NCI-H187 (cell line): Measurements from ENCODE around the gene MORF4L1.
"Not testable (repeated sequence)": the region's sequence is repeated elsewhere in the genome, so short reads cannot be mapped to it uniquely, and the experiment has no call there.

ENCODE experiments used
- DNase-seq, 2 experiments: peaks; one replicate each; lab custom pipeline; 2025; lab: John Stamatoyannopoulos, UW

MORF4L1 gene, protein sequence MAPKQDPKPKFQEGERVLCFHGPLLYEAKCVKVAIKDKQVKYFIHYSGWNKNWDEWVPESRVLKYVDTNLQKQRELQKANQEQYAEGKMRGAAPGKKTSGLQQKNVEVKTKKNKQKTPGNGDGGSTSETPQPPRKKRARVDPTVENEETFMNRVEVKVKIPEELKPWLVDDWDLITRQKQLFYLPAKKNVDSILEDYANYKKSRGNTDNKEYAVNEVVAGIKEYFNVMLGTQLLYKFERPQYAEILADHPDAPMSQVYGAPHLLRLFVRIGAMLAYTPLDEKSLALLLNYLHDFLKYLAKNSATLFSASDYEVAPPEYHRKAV

DNA sequence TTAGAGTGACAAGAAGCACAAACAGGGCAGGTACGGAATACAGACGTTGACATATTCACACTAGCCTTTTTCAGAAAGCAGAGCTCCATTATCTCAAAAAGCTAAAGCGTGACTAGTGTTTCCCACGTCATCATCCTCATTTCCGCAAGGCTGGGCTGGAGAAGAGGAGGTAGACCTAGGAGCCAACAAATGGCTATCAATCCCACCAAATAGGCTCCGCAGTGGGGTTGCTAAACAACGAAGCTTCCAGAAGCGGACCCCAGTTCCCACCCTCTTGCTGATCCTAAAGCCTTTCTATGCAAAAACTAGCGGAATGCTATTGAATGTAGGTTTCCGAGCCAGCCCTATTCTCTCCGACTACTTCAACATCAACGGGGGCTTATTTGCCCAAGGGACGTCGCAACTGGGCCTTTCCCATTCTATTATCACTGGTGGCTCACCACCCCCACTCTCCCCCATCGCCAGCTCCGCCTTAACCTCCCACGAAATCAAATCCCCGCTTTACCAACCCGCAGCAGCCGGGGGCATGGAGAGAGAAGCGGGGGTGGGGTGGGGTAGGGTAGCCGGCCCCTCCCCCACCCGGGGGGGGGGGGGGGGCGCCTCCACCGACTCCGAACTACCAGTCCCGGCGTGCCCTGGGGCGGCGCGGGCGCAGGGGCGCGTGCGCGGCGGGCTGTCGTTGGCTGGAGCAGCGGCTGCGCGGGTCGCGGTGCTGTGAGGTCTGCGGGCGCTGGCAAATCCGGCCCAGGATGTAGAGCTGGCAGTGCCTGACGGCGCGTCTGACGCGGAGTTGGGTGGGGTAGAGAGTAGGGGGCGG lies at the start of gene MORF4L1:
Gene MORF4L1, plus strand, starts transcription at position 736 of the 817 bp plus-strand sequence. CDS start 128 bp downstream, outside the sequence.
- peak; percentile 56 to 84 for DNase-seq

DNA sequence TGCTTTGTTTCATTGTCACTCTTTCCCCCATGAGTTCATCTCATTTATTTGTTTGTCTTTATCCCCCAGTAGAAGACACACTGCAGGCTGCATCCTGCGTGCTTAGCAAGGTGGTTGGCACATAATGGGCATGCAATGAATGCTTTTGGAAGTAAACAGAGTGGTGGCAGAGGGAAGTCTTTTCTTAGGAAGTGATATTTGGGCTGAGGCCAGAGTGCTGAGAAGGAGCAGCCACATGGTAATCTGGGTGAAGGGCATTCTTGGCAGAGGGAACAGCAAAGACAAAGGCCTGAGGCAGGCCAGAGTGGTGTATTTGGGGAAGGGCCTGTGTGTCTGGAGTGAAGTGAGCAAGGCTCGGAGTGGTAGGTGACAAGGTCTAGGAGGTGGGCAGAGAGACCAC lies 43.8 kb upstream of the MORF4L1 start:
- DNase-seq = no peak

DNA sequence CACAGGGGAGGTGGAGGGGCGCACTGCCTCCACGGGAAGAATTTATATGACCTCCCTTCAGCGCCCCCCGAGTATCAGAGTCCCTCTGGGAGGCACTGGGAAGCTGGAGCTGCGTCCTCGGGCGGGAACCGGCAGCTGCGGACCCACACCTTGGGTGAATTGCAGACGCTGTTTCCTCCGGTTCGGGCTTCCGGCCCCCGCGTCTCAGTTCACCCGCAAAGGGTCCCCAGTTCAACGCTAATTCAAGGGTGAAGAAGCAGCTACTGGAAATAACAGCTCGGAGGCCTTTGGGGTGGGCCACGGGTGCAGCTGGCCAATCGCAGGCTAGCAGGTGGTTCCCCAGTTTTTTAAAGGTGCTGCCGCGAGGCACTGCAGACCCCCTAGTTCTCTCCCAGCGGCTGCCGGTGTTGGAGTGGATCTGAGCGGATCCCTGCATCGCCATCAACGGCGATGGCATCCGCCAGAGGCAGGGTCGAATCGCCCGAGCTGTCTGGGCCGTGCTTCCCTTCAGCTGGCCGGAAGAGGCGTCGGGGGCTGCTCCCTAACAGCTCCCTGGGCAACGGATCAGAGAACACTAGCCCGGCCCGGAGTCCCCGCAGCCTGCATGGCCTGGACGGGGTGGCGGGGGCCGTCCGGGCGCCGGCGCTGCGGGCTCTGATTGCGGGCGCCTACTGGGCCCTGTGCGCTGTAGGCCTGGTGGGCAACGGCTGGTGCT lies 42.0 kb upstream of the MORF4L1 start:
- DNase-seq = no peak

DNA sequence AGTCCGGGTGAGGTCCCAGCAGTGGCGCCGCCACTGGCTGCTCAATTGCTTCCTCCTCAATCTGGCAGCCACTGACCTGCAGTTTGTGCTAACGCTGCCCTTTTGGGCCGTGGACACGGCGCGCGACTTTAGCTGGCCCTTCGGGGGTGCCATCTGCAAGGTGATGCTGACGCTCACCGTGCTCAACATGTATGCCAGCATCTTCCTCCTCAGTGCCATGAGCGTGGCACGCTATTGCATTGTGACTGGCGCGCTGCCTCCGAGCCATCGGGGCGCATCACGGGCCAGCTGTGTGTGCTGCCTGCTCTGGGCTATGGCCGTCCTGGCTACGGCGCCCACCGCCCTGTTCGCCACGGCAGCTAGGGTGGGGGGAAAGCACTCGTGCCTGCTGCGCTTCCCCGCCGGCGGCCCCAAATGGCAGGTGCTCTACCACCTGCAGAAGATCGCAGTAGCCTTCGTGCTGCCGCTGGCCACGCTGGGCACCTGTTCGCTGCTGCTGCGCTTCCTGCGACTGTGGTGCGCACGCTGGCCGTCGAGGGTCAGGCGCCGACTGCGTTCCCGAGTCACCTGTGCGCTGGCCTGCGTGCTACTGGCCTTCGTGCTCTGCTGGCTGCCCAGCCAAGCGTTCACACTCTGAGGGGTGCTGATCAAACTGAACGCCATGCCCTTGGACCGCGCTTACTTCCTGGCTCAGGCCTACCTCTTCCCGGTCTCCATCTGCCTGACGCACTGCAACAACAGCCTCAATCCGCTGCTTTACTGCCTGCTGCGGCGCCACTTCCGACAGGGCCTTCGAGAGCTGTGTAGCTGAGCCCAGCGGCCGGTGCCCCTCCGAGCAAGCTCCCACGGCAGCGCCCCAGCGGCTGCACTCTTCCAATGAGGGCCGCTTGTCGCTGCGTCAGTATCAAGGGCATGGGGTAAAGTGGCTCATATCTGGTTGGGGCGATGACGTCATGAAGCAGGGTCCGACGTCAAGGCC lies 41.2 kb upstream of the MORF4L1 start:
- DNase-seq = no peak

DNA sequence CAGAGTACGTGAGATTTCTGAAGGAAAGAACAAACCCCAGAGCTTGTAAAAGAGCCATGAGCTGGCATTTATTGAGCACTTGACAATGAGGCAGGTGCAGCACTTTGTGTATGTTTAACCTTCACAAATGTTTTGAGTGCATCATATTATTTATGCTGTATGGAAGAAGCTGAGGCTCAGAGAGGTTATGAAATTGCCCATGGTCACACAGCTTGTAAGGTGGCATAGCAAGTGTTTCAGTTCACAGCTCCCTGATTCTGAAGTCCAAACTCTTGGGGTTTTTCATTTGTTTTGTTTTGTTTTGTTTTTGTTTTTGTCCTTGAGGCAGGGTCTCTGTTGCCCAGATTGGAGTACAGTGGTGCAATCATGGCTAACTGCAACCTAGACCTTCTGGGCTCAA lies 36.4 kb upstream of the MORF4L1 start:
- DNase-seq = no peak

DNA sequence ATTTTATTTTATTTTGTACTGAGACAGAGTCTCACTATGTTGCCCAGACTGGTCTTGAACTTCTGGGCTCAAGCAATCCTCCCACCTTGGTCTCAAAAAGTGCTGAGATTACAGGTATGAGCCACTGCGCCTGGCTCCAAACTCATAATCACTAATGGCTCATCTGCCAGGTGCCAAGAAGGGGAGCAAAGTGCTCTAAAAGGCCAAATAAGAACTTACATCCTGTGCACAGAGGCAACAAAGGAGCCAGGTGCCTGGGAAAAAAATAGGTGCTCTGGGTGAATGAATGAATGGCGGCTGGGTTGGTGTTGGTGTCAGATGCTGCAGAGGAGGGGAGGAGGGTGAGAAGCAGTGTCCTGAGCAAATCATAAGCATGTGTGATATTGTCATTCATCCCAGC lies 35.6 kb upstream of the MORF4L1 start:
- no peak for DNase-seq

DNA sequence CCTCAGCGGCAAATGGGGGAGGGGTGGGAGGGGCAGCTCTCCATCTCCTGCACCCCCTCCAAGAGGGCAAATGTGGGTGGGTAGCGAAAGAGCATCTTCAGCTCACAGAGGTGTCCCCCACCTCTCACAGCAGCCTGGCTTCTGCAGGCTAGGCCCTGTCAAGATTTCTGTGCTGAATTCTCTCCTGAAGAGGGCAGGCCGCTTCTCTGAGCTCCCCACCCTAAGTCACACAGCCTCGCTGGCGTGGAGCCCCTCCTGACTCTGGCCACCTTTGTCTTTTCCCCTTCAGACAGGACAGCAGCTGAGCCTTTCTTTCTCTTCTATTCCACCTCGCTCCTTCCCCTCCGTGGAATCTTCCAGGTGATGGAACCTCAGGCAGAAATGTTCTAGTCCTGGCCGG lies 35.1 kb upstream of the MORF4L1 start:
- no peak for DNase-seq

DNA sequence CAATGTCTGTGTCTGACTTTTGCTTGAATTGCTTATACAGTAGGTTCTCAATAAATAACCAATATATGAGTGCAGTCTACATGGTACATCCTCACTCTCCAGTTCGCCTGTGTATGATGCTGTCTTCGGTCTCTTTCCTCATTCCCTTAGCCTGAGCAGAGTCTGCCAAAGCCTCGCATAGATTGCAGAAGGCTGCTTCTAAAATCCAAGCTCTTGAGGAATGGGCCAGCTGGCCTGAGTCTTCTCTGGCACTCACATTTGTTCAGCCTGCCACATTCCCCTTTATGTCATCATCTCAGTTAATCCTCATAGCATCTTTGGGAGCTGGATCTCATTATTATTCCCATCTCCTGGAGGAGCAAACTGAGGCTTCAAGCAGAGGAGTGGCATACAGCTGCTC lies 34.2 kb upstream of the MORF4L1 start:
- DNase-seq = no peak

DNA sequence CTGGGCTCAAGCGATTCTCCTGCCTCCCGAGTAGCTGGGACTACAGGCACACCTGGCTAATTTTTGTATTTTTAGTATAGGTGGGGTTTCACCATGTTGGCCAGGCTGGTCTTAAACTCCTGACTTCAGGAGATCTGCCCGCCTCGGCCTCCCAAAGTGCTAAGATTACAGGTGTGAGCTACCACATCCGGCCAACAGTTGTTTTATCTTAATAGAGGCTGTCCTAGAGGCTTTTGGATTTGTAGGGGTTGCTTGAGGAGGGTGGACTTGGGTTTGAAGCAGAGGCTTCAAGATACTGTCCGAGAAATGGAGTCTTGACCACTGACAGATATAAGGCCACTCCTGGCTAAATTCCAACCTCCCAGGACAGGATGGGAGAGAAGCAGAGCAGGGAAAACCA lies 33.5 kb upstream of the MORF4L1 start:
- DNase-seq = not testable (repeated sequence)

DNA sequence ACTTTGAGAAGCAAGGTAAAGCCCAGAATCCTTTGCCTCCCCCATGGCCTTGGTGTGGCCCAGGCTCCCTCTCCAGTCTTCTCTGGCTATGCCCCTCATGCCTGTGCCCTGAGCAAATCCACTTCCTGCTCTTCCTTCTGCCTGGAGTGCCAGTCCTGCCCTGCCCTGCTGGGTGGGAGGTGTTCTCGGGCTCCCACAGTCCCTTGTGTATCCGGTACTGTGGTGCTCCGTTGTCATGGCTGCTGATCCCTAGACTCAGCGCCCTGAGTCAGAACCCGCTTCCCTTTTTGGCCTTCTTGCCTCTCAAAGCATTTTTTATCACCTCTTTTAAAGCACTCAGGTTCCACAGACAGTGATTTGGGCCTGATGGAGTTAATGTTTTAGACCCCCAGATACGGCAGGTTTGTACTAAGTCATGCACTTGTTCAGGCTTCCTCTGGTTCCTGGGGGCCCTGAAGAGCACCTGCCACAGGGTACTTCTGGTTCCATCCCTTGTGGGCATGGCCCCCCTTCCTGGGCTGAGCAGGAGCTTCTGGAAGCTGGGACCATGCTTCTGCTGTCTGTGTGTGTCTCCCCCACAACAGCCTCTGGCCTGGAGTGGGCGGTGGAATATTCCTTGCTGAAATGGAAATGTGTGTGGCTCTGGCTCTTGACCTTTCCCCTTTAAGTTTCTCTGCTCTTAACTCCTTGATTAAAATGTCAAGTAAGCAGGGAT lies 31.9 kb upstream of the MORF4L1 start:
- DNase-seq = no peak

DNA sequence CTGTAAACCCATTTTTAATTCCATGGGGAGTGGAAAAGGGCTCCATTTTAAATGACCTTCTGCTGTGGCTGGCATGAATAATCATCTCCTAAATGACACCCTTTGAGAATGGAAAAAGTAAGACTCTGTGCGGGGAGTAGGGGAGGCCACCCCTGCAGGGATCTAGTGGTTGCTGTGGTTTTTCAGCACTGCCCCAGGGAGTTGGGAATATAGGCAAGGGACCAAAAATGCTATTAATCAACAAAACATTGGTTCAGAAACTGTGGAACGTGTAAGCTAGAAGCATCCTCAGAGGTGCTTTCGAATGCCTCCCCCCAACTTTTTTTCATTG lies 31.3 kb upstream of the MORF4L1 start:
- DNase-seq = no peak

DNA sequence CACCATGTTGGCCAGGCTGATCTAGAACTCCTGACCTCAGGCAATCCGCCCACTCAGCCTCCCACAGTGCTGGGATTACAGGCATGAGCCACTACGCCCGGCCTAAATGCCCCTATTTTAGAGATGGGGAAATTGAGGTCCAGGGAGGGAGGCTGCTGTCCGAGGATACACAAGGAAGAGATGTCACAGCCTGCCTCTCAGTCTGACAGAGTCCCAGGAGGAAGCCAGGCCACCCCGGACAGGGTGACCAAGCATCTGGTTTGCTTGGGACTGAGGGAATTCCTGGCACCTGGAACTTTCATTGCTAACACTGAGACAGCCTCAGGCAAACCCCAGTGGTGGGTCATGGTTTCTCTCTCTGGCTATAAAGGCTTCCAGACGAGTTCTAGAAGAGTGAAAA lies 30.8 kb upstream of the MORF4L1 start:
- no peak for DNase-seq

DNA sequence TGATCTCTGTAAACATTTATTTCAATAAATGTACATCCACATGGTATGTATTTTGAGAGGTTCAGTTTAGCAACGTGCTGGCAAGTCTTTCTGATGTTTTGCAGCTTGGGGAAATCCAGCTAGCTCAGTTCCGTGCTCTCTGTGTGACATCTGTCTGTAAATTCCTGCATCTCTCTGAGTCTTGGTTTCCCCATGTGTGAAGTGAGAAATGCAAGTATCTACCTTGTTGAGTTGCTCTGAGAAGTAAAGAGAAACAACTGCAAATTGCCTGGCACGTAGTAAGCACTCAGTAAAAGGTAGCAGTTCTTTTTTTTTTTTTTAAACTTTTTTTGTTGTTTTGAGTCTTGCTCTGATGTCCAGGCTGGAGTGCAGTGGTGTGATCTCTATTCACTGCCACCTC lies 30.2 kb upstream of the MORF4L1 start:
- no peak for DNase-seq

DNA sequence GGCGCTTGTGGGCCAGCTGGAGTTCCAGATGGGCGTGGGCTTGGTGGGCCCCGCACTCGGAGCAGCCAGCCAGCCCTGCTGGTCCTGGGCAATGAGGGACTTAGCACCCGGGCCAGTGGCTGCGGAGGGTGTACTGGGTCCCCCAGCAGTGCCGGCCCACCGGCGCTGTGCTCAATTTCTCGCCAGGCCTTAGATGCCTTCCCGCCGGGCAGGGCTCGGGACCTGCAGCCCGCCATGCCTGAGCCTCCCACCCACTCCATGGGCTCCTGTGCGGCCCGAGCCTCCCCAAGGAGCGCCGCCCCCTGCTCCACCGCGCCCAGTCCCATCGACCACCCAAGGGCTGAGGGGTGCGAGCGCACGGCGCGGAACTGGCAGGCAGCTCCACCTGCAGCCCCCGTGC lies 25.8 kb upstream of the MORF4L1 start:
- DNase-seq = not testable (repeated sequence)

DNA sequence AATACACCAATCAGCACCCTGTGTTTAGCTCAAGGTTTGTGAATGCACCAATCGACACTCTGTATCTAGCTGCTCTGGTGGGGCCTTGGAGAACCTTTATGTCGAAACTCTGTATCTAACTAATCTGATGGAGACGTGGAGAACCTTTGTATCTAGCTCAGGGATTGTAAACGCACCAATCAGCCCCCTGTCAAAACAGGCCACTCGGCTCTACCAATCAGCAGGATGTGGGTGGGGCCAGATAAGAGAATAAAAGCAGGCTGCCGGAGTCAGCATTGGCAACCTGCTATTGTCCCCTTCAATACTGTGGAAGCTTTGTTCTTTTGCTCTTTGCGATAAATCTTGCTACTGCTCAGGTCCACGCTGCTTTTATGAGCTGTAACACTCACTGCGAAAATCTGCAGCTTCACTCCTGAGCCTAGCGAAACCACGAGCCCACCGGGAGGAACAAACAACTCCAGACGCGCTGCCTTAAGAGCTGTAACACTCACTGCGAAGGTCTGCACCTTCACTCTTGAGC lies 25.2 kb upstream of the MORF4L1 start:
- not testable (repeated sequence) for DNase-seq

DNA sequence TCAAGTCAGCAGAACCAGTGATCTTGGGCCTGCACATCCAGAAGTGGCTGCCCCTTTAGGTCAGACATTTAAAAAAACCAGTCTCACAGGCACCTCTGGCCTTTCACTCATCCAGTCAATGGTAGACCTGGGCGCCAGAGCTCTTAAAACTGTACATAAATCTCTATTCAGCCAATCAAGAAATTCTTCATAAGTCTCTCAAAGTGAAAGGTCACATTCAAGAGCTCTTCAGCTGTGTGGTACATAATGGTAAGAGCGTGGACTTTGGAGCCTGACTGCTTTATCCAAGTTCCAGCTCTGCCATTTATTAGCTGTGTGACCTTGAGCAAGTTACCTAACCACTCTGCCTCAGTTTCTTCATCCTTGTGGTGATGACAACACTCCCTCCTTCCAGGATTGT lies 22.3 kb upstream of the MORF4L1 start:
- no peak for DNase-seq

DNA sequence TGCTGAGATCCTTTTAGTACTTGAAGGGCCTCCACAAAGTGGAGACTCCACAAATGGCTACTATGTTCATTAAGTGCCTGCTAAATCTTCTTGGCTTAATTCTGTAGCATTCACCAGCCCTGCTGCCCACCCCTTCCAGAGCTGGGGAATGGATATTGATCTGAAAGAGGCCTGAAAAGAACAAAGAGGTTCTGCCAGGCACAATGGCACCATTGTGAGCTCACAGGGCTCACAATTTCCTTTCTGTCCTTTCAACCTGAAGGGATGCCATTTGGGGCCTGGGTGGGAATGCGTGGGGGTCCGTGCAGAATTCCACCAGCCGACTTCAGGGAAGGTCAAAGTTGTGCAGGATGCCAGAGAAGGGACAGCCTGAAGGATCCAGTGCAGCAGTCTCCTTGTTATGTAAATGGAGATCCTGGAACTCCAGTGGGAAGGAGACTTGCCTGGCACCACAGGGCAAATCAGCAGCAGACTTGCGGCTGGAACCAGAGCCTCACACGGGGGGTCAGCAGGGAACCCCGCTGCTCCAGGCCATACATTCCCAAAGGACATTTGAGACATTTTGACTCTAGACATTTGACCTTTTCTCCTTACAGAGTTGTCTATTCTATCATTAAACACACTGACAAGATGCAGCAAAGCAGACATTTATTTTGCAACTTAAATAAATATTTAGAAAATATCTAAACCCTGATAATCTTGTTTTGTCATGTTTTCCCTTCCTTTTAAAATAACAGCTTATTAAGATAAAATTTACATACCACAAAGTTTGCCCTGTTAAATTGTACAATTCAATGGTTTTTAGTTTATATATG lies 21.5 kb upstream of the MORF4L1 start:
- DNase-seq = no peak

DNA sequence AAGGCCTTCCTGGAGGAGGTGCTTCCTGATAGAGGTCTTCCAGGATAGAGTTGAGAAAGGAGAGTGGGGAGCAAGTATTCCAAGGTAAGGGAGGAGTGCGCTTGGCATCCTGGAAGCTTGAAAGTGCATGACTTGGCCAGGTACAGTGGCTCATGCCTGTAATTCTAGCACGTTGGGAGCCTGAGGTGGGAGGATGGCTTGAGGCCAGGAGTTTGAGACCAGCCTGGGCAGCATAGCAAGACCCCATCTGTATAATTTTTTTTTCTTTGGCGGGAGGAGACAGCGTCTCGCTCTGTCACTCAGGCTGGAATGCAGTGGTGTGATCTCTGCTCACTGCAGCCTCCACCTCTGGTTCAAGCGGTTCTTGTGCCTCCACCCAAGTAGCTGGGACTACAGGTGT lies 19.2 kb upstream of the MORF4L1 start:
- DNase-seq = no peak

DNA sequence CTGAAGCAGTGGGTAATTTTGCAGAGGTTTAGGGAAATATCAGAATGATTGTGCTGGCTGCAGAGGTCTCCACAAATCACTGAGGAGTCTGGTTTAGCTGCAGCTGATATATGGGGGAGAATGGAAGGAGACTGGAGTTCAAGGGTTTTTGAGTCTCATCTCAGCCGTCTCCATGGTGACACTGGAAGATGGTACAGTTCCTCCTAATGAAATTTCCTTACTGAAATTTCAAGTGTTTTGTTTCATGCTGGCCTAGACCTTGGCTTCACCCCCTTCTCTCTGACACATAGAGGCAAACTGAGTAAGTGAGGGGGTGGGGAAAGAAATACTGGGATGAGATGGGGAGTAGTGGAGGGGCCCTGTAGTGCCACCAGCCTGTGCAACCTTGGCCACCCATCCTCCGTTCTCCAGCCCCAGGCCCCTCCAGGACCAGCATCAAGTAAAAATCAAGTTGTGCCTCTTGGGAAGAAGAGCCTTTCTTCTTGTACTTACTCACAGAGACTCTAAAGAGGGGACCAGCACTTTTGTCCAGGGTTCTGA lies 17.8 kb upstream of the MORF4L1 start:
- DNase-seq = no peak

DNA sequence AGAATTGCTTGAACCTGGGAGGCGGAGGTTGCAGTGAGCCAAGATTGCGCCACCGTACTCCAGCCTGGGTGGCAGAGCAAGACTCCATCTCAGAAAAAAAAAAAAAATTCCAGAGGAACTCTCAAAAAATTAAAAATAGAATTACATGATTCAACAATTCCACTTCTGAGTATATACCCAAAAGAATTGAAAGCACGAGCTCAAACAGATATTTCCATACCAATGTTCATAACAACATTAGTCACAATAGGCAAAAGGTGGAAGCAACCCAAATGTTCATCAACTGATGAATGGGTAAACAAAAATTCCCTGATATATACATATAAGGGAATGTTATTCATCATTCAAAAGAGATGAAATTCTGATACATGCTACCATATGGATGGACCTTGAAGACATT lies 16.9 kb upstream of the MORF4L1 start:
- DNase-seq = no peak
